ENCODE measurements around the gene LILRB2.
"Not testable (repeated sequence)": the region's sequence is repeated elsewhere in the genome, so short reads cannot be mapped to it uniquely, and the experiment has no call there.

The LILRB2 gene

GRCh38 chr19:54281007-54281728 is at the start of gene LILRB2:
Gene LILRB2 (minus strand): TSS chr19:54281110. CDS start chr19:54280496, 614 bp downstream.
- FAIRE-seq, result no peak

DNA sequence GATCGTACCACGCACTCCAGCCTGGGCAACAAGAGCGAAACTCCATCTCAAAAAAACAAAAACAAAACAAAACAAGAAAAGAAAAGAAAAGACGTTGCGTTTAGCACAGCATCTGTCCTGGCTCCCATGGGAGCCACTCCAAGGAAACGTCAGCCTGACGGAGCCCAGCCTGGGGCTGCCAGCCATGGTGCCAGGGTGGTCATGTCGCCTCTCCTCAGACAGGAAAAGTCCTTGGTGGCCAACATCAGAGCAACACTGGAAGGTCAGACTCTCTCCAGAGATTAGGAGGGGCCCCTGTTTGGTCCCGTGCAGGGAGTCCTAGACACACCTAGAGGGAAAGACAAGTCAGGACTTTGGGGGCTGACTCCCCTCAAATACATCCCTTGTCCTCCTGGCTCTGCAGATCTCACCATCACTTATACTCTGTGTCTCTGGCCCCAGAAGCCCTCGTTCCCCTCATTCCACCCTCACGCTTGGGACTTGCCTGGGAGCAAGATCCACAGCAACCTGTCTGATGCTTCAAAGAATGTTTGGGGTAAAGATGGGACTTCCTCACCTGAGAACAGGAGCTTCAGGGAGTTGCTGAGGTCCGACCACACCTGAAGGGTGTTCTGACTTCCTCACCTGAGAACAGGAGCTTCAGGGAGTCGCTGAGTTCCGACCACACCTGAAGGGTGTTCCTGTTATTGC is 48.7 kb upstream of the LILRB2 start:
- FAIRE-seq, result no peak

- FAIRE-seq, result not testable (repeated sequence)
These were observed 47.9 kb upstream of the LILRB2 start for GRCh38 chr19:54328781-54329180.

DNA sequence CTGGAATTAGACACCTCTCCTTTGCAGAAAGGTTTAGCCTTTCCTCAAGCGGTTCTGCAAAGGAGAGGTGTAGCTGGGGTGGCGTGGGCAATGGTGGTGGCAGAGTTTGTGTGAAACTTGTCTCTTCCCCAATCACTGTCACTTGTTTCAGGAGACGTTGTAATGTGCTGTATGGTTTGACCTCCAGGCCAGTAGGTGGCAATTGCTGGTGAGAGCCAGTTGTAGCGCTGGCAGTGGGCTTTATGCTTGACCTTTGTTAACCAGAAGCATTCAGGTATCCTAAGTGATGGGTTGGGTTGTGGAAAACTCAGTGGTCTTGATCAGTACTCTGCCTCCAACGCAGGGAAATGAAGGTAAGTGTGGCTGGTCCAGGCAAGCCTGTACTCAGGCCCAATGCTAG is 44.7 kb upstream of the LILRB2 start:
- FAIRE-seq, result no peak

DNA sequence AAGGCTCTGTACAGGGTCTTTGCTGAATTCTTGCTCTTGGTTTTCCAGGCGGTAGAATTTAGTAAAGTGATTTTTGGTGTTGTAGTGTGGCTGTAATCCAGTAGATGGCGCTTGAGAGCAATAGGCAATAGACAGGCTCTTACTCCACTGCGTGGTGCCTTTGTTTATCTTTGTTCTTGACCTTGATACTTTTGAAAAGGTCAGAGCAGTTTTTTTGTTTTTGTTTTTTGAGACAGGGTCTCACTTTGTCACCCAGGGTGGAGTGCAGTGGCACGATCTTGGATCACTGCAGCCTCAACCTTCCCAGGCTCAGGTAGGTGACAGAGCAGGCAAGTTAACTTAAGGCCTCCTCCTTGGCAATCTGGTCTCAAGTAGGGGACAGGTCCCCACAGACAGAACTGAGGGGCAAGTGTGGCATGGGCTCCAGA is 44.3 kb upstream of the LILRB2 start:
- FAIRE-seq, result no peak

GRCh38 chr19:54324071-54324470 is 43.2 kb upstream of the LILRB2 start:
- no peak for FAIRE-seq

- FAIRE-seq, result not testable (repeated sequence)
These were observed 42.0 kb upstream of the LILRB2 start for GRCh38 chr19:54322934-54323333.

GRCh38 chr19:54322295-54322694 is 41.4 kb upstream of the LILRB2 start:
- FAIRE-seq, result not testable (repeated sequence)

DNA sequence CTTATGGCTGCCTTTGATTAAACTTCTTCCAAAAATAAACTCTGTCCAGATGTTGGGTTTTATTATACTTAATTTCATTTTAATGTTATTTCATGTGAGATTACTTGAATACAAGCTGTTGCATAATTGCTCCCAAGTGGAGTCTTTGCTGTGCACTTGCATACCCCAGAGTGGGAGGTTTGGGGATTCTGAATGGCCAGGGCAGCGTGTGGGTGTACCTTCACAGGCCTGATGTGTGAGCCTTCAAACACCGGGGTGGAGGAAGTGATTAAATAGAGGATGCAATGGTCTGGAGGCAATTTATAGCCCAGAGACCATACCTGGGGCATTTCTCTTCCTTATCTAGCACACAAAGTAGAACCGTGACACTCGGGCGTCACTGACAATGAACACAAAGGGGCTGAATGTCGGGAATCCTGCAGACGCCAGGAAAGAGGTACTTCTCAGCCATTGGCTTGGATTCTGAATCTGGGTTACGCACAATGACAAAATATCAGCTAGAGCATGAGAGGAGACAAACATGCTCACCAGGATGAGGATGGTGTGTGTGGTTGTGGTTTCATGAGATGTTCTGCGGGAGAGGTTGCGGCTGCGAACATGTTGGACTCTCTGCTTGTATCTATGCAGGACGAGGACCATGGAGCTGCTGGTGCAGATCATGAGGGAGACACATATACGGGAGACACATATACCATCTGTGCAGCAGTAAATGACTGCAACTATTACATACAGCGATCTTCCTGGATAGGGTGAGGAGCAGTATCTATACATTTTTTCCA is 39.2 kb upstream of the LILRB2 start:
- no peak for FAIRE-seq

DNA sequence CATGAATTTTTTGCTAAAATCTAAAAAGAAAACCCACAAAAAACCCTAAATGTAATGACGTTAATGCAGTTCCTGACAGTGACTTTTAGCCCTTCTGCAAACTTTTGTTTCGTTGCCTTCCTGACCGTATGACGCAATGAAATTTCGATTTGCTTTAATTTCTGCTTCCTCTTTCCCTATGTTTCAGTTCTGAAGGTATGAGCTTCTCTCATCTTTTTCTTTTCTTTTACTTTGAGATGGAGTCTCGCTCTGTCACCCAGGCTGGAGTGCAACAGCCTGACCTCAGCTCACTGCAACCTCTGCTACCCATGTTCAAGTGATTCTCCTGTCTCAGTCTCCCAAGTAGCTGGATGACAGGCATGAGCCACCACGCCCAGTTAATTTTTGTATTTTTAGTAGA is 38.1 kb upstream of the LILRB2 start:
- no peak for FAIRE-seq

- no peak for FAIRE-seq
These were observed 37.0 kb upstream of the LILRB2 start for GRCh38 chr19:54317965-54318240.

DNA sequence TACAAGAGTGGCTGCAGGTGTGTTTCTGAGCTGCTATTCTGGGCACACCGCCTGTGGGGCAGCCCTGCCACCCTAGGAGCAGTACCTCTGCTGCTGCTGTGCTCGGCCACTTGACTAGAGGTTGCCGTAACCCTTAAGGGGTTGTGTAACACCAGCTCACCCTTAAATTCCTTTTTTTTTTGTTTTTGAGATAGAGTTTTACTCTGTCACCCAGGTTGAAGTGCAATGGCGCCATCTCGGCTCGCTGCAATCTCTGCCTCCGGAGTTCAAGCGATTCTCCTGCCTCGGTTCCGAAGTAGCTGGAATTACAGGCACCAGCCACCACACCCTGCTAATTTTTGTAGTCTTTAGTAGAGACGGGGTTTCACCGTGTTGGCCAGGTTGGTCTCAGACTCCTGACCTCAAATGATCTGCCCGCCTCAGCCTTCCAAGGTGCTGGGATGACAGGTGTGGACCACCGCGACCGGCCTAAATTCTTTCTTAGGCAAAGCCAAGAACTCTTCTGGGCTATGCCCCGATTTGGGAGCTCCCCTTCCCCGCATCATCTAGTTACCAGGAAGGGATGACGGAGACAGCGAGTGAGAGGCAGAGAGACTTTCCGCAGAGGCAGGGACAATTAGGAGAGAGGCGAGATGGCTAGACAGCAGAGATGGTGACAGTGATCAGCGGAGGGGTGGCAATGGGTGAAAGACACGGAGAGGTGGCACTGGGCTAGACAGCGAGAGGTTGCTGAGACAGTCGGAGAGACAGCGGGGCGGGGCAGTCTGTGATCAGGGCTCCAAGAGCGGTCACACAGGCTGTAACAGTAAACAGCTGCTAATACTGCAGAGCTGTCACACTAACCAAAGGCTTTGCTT is 36.4 kb upstream of the LILRB2 start:
- no peak for FAIRE-seq

DNA sequence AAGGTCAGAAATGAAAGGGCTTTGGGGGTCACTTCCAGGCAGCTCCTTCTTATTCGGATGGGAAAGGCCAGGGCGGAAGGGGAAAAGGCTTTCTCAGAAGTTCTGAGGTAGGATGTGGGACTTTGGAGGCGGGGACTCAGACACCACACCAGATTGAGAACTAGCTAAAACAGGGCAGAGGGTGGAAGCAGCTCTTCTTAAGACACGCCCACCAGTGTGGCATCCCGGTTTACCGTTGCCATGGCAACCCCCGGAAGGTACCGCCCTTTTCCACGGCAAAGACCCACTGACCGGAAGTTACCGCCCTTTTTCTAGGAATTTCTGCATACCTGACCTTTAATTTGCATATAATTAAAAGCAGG is 35.8 kb upstream of the LILRB2 start:
- no peak for FAIRE-seq

DNA sequence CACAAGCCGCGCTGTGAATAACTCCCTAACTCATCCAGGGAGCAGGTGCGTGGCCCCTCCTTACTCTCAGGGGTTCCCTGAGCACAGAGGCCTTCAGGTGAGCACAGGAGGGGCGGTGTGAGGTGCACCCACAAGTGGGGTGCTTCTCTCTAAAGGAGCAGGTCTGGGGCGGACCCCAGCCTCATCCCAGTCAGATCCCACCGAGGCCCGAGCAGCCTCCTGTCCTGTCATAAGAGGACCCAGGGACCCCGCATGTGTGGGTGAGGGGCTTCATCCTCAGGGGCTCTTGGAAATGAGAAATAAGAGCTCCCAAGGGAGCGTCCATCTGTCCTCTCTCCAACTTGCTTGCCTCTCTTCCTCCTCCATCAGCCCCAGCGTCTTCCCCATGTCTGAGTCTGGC is 35.0 kb upstream of the LILRB2 start:
- FAIRE-seq, result no peak

DNA sequence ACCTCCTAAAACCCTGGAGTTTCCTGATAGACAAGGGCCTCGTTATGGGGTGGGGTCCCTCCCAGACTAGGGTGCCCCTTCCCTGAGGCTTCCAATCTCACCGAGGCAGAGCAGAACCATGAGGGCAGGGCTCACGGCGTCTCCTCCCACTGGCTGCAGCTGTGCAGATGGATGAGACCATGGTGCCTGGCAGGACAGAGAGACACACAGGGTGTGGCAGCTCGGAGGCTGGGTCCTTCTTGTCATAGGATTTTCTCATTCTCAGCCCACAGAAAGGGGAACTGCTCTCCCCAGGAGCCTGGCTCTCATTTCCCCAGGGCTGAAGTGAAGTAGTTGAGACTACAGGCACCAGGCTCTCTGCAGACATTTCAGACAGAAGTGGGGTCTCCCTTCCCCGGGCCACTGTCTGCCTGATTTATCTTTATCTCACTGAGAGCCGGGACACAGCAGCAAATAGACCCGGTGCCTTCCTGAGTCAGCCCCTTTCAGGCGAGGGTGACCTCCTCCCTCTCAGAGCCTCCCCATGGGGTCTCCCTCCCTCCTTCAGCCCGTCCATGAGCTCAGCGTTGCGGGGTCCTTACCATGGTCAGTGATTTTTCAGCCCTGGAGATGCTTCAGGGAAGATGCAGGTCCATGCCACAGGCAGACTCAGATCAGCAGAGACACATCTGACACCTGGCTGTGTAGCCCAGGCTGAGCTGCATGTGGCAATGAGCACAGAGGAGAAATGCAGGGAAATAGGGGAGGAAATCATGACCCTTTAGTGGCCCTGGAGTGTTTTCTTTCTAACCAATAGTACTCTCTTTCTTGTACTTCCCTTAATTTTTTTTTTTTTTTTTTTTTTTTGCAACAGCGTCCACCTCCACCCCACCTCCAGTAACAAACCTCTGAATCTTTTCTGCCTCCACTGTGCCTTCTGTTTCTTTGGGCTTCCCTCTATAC is 31.8 kb upstream of the LILRB2 start, which contains the start of gene LILRA5:
TSS of gene LILRA5 (minus strand) at position 731 of the 942 bp plus-strand sequence. CDS start at position 584, 147 bp downstream.
- FAIRE-seq, result no peak

GRCh38 chr19:54312011-54312410 is 31.1 kb upstream of the LILRB2 start:
- no peak for FAIRE-seq

DNA sequence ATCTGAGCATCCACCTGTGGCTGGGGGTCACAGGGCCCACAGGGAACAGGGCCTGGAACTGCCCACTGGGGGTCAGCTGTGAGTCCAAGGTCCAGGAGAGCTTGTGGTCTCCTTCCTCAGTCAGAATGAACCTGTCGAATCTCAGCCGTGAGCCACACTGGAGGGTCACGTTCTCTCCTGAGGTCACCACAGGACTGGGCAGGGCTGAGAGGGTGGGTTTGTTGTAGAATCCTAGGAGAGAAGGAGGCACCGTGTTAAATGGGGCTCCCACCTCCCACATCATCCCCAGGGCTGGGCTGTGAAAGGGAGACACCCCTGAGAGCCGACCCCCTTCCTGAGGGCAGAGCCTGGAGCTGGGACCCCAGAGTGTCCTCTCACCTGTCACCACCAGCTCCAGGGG is 30.6 kb upstream of the LILRB2 start:
- no peak for FAIRE-seq

DNA sequence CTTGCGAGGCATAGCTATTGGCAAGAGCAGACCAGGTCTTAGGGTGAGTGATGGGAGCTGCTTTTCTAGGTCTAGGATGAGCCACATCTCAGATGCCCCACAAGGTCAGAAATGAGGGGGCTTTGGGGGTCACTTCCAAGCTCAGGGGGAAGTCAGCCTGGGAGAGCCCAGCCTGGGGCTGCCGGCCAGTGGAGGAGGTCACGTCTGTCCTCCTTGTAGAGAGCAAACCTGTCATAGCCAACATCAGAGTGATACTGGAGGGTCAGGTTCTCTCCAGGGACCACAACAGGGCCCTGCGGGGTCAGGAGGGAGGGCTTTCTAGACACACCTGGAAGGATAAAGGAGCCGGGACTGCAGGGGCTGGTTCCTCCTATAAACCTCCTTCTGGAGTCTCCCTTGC is 29.6 kb upstream of the LILRB2 start:
- no peak for FAIRE-seq

DNA sequence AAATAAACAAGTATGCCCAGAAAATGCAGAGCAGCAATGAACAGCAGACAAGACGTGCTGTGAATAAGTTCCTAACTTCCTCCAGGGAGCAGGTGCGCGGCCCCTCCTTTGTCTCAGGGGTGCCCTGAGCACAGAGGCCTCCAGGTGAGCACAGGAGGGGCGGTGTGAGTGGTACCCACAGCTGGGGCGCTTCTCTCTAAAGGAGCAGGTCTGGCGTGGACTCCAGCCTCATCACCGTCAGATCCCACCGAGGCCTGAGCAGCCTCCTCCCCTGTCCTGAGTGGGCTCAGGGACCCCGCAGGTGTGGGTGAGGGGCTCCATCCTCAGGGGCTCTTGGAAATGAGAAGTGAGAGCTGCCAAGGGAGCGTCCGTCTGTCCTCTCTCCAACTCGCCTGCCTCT is 28.9 kb upstream of the LILRB2 start:
- FAIRE-seq, result no peak

DNA sequence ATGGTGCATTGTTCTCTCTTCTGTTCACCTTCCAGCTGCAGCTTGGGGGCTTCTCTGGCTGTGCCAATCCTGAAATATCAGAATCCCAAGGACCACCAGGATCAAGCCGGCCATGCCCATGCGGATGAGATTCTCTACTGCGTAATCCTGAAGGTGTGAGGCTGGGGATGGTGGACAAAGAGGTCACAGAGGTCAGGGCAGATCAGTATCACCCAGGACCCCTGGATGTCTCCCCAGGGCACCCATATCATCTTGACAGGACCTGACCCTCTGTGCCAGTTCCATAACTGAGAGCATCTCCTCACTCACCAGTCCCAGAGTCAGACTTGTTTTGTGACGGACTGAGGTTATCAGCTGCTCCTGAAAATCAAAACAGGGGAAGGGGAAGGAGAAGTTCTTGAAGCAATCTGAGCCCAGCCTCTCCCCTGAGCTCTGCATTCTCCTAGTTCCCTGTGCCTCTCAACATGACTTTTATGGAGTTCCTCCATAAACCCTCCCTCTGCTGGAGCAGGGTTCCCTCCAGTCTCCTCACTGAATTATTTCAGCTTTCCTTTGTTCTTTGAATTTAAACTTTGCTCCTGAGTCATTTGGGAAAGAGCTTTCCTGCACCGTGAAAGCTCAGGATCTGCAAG is 26.6 kb upstream of the LILRB2 start:
- no peak for FAIRE-seq

DNA sequence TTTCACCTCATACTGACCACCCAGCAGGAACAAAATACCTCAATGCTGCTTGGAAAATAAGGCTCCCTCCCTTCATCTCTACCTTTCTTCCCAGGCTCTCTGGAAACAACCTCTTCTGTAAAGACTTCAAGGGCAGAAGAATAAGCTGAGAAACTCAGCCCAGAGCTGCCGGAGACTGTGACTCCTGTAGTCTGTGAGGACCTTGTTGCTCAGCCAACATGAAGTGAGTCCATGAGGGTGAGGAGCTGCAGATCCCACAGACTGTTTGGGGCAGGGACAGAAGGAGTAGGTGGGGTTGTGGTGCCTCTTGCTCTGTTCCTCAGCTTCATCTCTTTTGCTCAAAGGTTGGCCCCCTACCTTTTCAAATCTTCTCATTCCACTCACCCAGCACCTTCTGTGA is 24.2 kb upstream of the LILRB2 start:
- FAIRE-seq, result no peak
